GM18526 (cell line): Measurements from ENCODE around the gene RPTOR.

Source experiments
- POLR2A ChIP-seq: IDR thresholded peaks from 3 replicates; pipeline ENCODE4 v1.6.1; 2011; ENCODE audit not compliant: insufficient read length; ENCODE audit errors: extremely low read depth

The RPTOR gene

DNA sequence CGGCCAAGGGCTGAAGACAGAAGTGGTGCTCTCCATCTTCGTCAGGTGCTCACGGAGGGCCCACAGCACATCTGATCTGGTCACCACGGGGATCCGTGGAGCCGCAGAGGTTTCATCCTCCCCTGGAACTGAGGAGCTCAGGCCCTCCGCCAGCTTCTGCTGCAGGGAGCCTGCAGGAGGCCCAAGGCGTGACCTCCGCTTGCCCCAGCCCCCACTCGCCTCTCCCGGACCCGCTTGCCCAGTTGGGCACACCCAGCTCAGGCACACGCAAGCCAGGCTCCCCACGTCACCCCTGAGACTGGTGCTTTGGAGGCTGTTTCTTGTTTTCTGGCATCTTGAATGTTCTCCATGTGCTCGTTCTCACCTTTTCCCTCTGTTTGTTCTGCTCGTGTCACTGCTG, 407.7 kb downstream of the RPTOR start:
- TF ChIP-seq POLR2A: no peak

DNA sequence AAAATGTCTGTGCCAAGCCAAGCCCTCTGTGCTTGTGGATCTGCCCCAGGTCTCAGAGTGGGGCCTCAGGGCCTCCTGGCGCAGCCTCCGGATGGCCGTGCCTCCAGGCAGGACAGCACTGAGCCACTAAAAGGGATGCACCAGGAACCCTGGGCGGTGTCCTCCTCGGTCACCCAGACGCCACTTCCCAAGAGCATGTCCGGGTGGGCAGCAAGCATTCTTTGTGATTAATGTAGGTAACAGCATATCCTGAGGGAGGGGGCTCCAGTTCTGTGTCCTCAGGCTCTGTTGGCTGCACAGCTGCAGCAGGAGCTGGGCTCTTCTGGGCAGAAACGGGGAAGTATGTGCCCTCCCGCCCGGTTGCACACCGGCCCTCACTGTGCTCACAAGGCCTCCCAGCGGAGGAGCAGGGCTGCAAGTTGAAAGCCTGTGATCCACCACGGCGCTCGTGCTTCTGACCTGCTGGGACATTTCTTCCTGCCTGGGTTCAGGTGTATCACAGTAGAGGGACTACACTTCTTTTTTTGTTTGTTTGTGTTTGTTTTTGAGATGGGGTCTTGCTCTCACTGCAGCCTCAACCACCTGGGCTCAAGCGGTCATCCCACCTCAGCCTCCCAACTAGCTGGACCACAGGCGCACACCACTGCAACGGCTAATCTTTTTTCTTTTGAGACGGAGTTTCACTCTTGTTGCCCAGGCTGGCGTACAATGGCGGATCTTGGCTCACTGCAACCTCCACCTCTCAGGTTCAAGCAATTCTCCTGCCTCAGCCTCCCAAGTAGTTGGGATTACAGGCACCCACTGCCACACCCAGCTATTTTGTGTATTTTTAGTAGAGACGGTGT, 409.1 kb downstream of the RPTOR start:
- no peak for TF ChIP-seq POLR2A

GRCh38 chr17:80955078-80955477, 410.4 kb downstream of the RPTOR start:
- no peak for TF ChIP-seq POLR2A

DNA sequence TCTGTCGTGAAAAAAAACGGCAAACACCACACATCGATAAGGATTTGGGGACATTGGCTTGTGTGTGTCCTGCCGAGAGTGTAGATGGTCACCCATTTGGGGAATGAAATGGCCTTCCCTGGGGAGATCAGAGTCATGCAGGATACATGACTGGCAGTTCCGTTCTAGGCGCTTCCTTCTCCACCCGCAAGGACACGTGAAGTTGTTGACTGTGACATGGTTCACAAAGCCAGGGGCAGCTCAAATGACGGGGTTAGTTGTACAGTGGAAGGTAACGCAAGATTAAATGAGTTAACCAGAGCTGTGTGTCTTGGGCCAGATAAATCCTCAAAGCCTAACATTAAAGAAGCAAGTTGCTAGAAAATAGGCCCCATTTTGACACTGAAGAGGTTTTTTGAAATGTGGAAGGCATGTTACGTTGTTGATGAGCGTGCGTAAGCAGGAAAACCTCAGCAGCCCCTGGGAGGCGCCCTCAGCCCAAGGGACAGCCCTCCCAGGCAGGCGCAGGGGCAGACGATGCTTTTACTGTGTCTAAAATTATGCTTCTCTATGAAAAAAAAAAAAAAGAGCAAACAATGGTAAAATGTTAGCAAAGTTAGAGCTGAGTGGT, 411.1 kb downstream of the RPTOR start:
- TF ChIP-seq POLR2A: no peak

- TF ChIP-seq POLR2A: no peak
Measured at GRCh38 chr17:80956321-80957190, 411.9 kb downstream of the RPTOR start.

DNA sequence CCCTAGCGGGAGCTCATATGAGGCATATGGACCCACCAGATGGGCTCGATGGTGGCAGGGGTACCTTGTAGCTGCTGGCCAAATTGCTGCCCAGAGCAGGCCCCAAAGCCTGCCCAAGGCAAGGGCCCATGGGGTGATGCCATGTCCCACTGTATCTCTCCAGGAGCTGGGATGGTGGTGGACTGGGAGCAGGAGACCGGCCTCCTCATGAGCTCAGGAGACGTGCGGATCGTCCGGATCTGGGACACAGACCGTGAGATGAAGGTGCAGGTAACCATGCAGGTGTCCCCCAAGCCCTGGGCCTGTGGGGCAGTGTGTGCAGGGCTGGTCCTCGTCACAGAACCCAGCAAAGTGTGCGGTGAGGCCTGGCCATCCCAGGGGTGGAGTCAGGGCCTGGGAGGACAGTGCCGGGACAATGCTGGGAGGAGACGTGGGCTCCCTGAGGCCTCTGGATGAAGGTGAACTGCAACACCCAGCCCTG, 412.9 kb downstream of the RPTOR start:
- TF ChIP-seq POLR2A: no peak

DNA sequence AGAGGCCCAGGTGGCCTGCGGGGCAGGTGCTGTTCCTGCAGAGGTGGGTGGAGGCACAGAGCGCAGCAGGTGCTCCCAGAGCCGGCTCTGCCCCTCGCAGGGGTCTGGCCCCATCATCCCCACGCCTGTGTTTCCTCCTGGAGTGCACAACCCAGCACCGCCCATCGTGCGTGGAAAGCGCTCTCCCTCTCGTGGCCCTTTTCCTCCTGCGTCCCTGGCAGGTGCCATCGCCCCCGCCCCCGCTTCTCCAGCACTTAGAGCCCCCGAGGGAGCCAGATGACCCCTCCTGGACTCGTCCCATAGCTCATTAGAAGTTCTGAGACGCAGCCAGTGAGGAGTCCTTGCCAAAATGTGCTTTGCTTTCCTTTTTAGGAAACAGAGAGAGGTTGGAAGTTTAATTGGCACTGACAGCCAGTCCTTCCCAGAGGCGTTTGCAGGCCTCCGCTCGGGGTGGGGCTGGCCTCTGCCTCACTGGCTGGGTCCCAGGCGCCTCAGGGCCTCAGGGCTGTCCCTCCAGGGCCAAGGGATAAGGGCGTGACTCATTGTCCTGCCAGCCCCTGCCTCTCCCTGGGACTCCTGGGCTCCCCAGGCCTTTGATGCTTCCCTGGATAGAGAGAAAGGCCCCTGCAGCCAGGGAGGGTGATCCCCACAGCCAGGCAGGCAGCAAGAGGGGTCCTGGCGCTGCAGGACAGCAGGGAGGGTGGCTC, 414.8 kb downstream of the RPTOR start:
- TF ChIP-seq POLR2A: no peak

GRCh38 chr17:80960037-80960796, 415.6 kb downstream of the RPTOR start:
- TF ChIP-seq POLR2A: no peak

DNA sequence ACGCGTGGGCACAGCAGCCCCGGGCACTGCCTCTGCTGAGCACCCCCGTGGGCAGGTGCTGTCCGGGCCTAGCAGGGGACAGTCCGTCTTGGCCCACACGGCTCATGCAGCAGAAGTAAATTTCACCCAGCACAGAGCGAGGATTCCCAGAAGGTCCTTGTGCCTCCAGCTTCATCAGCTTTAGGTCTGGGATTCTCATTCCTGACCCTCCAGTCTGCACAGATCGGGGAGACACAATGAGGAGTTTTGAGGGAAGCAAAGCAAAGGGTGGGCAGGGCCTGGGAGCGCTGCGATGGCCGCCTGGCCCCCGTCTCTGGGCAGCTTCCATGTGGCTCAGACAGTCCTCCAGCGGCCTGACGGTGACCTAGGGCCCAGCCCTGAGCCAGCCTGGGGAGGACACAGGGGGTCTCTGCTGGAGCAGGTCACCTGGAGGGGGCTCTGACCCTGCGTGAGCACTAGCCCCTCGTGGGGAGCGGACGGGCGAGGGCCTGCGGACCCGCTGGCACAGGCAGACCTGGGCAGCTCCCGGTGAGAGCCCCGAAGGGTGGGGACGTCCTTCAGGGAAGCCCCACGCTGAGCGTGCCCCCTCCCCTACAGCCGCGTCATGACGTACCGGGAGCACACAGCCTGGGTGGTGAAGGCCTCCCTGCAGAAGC, 416.3 kb downstream of the RPTOR start:
- no peak for TF ChIP-seq POLR2A

- no peak for TF ChIP-seq POLR2A
Measured at GRCh38 chr17:80961541-80962330, 417.1 kb downstream of the RPTOR start.

DNA sequence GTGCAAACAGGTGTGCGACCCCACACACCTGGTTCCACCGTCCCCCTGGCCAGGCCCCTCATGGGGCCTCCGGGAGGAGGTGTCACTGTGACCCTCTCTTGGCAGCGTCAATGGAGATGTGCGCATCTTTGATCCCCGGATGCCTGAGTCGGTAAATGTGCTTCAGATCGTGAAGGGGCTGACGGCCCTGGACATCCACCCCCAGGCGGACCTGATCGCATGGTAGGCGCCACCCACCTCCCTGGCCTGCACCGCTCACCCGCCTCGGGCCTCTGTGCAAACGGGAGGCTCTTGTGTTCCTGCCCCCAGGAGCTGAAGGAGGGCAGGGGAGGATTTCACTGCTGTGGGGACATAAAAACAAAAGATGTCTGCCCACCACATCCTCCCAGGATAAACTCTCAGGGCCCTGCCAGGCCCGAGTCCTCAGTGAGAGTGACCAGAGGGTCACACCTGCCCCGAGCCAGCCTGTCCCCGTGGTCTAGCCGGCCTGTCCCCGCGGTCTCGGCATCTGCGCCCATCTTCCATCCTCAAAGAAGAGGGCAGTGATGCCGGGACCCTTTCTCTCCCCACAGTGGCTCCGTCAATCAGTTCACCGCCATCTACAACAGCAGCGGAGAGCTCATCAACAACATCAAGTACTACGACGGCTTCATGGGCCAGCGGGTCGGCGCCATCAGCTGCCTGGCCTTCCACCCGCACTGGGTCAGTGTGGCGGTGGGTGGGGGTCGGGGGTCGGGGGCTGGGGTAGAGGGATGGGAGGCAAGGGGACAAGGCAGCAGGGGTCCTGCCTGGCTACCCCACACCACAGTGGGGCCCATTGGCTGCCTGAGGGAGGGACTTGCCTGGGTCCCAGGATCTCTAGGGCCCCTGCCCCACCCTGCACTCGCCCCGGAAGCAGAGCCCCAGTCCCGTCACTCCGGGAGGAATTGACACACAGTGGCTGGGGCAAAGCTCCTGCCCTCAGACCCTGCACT, 418.0 kb downstream of the RPTOR start:
- TF ChIP-seq POLR2A: no peak
